GM11168 (cell line): ENCODE results near the gene EVA1C.
"Not testable (repeated sequence)": the region's sequence is repeated elsewhere in the genome, so short reads cannot be mapped to it uniquely, and the experiment has no call there.

Source experiments
- in situ Hi-C: fragments of 300-500 bp; cut with MboI; formaldehyde crosslinking; loops from one replicate; pipeline ENCODE4 v1.12.0; 2022; ENCODE audit warnings: low sequenced_read_pairs; ENCODE audit not compliant: unreplicated experiment

Gene EVA1C

DNA sequence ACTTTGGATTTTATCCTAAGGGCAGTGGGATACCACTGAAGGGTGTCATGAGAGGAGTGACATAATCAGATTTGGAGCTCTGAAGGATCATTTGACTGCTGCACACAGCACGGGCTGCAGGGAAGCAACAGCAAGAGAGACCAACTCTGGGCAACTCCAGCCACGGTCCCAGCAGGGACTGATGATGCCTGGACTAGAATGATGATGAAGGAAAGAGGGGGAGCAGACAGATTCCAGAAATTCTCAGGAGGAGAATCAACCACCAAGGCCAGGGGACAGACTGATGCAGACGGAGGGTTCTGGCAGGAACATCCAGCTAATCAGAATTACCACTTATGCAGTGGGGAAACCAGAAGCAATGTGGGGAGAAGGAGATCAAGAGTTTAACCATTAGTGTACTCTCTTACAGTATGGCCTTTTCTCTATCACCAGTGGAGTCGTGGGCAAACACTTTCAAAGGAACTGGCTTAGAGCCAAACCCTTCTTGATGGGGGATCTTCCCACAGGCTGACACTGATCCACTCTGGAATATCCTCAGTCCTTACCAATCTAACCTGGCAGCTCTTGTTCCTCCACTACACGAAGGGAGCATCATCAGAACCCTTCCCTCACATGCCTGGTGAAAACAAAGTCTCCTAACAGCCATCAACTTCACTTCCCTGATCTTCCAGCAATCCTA is 23.0 kb upstream of the EVA1C start:
- in situ Hi-C loops: no loop called here

DNA sequence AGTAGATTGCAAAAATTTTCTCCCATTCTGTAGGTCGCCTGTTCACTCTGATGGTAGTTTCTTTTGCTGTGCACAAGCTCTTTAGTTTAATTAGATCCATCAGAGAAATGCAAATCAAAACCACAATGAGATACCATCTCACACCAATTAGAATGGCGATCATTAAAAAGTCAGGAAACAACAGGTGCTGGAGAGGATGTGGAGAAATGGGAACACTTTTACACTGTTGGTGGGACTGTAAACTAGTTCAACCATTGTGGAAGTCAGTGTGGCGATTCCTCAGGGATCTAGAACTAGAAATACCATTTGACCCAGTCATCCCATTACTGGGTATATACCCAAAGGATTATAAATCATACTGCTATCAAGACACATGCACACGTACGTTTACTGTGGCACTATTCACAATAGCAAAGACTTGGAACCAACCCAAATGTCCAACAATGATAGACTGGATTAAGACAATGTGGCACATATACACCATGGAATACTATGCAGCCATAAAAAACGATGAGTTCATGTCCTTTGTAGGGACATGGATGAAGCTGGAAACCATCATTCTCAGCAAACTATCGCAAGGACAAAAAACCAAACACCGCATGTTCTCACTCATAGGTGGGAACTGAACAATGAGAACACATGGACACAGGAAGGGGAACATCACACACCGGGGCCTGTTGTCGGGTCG is 21.8 kb upstream of the EVA1C start:
- in situ Hi-C loops: not testable (repeated sequence)

DNA sequence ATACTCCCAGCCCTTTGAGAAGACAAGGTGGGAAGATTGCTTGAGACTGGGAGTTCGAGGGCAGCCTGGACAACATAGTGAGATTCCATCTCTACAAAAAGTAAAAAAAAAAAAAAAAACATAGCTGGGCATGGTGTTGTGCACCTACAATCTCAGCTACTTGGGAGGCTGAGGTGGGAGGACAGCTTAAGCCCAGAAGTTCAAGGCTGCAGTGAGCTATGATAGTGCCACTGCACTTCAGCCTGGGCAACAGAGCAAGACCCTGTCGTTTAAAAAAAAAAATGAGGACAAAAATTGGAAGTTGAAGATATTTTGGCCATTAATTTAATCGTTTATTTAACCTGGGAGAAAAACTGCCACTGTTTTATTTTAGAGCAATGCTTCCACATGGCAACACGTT is 20.8 kb upstream of the EVA1C start:
- in situ Hi-C loops: no loop called here

DNA sequence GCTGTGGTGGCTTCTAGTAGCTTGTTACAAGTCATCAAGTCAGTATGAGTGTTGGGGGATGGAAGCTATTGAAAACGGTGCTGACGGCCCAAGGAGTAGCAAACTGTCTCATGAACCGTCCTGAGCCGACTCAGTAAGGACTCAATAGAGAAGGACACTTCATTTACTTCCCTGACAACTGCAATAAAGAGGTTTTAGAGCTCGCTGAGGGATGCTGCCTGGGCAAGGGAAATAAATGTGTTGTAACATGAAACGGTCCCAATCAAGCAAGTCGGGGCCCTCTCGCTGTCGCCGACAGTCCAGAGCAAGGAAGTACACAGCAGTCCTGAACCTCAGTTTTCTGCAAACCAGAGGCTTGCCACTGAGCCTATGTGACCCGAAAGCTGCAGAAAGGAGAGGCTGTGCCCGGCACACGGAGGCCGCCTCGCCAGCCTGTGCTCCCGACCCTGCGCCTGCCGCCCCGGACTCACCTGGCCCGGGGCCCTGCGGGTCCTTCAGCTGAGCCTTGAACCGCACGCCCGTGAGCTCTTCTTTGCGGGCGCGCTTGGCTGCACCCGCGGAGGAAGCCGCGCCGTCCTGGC is 20.1 kb upstream of the EVA1C start:
- in situ Hi-C loops: no loop called here

DNA sequence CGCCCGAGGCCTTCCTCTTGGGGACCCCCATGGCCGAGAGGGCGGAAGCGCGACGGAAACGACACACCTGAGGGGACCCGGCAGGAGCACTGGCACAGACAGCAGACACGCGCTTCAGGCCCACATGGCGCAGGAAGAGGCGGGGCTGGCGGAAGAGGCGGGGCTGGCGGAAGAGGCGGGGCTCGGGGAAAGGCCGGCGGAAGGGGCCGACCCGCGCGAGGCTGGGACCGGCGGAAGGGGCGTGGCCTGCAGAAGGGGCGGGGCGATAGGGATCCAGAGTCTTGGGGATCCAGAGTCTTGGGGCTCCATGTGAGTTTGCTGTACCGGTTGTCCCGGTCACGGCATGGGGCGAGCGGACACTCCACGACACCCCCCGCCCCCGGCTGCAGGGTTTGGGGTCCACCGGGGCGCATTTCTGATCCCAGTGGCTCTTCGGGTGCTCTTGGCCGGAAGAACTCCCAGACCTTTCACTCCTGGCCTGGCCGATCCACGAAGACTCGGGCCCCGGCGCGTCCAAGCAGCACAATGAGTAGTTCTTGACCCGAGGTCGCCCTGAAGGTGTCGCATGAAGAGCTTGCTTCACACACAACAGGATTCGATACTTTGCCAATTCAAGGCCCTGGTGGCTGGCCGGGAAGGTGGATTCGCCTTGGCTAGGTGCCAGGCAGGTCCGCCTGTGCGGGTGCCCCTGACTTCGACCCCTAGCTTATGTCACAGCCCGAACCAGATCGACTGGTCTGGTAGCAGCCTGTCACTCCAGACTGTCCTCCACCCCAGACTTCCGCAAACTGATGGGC is 19.4 kb upstream of the EVA1C start, which contains the start of gene URB1:
Gene URB1, minus strand, starts transcription at position 133 of the 797 bp plus-strand sequence. Its CDS starts 102 bp downstream, at position 31.
- in situ Hi-C loops: no loop called here

DNA sequence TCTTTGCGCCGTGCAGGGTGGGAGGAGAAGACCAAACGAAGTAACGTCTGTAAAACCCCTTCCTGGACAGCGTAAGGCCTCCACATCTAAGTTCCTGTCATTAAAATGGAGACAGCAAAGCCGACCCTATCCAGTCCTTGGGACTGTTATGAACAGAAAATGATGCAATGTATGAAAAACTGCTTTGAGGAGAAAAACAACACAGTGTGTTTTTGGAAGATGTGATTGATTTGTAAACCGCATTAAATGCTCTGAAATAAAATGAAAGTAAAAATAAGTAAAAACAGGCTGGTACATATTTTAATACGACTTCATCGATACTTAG is 18.9 kb upstream of the EVA1C start:
- in situ Hi-C loops: no loop called here

DNA sequence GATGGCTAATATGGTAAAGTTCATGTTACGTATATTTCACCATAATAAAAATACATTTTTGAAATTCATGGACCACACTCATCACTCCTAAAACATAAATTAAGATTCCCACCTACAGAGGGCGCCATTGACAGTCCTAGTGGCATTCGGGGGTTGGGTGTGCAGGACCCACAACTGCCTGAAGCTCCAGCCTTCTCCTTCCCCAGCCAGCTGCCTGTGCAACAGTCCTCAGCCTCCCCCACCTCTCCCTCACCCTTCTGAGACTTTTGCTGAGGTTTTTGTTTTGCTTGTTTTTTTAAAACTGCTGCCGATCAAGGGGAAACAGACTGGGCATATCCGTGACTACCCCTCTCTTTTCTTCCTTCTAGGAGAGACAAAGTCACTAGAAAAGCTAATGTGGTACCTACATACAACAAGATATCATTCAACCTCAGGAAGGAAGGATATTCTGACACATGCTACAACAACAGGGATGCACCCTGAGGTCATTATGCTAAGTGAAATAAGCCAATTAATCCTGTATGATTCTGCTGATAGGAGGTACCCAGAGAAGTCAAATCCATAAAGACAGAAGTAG is 9.2 kb upstream of the EVA1C start:
- in situ Hi-C loops: no loop called here

DNA sequence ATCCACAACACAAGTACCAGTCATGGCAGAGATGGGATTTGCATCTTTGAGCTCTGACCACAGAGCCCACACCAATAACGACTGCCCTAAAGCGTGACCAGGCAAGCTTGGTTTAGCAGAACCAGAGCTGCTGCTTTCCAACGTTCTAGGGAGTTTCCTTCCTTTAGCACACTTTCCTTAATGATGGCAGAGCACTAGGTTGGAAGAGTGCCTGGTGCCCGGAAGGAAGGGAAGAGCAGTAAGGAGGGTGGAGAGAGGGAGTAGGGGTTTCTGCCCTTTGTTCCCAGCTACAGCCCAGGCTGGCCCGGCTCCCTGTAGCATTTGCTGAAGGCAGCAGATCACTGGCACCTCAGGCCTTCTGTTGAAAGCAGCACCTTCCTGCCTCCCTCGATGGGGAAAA is 6.1 kb upstream of the EVA1C start:
- in situ Hi-C loops: loop anchor here (5.0 kb wide), 1 partner anchor 191 kb away; no protein-coding TSS in a partner anchor

DNA sequence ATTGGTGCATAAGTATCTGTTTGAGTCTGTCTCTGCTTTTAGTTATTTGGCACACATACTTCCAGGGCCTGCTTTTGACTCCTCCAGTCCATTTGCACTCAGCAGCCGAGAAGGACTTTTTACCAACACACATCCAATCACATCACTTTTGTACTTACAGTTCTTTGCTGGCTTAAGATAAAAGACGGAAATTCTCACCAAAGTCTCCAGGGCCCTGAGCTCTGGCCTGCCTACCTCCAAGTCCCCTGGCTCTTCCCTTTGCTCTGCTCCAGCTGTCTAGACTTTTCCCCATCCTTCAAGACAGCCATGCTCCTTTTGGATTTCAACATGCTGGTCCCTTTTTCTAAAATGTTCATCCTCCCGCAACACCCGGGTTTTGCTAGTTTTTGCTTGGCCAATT is 2.2 kb upstream of the EVA1C start:
- in situ Hi-C loops: no loop called here

DNA sequence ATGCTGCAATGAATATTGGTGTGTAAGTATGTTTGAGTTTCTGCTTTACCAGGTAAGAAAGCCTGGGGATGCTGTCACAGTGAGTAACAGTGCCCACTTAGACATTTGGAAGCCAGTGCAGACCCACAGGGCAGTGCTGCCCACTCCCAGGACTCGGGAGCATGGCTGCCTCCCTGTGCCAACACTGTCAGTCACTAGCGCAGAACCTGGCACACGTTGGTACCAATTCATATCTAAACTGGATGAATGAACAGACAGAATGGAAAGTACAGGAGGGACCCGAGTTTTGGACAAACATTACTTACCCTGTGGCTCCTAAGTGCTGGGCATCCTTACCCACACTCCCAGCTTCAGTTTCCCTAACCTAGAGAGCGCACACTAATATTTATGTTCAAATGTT is 1.6 kb upstream of the EVA1C start:
- in situ Hi-C loops: no loop called here

DNA sequence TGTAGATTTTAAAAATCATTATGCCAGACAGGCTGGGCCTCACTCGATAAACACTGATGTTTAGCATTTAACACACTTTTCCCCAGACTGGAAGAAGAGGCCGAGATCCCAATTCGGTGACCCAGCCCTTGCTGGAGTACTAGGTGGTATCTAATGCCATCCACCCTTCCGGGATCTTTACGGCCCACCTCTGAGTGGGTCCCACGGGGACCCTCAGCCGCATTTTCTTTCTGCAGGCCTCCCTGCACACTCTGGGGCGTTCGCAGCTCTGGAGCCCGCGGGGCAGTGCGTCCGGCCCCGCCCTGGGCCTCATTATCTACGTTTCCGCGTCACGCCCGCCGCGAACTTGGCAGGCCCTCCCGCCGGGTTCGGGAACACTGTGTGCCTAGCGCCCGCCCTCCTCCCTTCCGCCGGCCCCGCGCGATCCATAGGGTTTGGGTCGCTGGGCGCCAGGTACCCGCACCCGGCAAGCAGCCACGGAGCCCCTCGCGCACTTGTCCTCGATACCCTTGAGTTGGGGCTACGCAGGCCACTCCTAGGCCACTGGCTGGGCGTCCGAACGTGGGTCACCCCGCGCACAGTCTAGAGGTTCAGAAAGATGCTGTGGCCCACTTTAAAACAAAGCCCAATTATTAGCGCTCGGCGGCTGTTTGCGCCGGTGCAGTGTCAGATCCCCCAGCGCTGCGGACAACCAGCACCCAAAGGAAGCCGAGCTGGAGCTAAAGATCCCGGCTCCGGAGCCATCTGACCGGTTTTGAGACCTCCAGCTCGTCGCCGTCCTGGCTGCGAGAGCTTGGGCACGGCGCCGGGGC is 950 bp upstream of the EVA1C start:
- in situ Hi-C loops: no loop called here

DNA sequence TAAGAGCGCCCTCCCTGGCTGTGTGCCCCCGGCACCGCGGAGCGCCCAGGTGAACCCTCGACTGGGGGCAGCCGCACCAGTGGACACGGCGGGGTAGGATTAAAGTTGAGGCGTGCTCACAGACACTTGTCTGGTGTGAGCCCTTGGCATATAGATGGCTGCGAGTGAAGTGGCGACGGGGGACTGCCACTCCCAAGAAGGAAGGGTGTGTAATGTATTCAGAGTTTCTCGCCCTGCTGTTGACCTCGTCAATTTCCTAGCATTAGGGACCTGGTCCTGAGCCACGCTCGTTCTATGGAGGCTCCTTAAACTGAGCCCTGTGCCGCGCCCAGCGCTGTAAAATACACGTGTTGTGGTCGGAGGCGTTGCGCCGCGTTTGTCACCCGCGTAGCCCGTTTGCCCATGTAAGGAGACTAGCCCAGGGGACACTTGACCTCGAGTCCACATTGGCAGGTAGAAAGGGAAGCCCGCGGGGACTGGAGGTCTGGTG is 554 bp downstream of the EVA1C start:
- in situ Hi-C loops: no loop called here

DNA sequence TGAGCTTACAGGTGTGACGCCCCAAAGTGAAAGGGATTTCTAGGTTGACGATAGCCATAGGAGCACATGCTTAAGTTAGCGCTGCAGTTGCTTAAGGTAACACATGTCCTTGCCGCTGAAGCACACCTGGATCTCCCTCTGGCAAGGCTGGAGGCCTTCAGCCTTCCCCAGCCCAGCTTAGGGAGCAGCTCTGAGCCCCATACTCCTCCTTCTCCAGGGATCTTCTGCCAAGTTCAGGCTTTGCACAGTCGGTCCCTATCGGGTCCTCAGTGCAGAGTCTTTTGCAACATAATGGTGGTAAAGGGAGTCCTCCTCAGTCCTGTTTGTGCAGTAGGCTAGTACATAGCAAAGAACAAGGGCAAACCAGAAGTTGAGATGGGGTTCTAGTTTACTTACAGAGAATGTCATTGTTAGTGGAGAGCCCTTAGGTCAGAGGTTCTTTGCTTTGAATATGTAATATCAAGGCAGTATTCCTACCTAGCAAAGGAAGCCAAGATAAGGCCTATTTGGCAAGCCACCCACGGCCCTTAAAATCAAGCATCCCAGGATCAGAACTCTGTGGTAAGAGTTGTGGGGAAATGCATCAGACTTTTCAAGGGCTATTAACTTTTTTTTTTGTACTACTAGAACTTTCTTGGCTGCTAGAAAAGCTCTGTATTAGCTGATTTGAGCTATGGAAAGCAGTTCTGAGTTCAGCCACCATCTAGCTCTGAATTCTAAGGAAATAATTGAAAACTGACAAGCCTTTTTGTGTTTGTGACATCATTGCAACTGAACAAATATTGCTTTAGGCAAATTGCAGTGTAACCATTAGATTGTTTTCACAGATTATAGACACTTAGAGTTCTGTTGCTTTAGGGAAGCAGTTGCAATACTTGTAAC is 1.4 kb downstream of the EVA1C start:
- in situ Hi-C loops: no loop called here

DNA sequence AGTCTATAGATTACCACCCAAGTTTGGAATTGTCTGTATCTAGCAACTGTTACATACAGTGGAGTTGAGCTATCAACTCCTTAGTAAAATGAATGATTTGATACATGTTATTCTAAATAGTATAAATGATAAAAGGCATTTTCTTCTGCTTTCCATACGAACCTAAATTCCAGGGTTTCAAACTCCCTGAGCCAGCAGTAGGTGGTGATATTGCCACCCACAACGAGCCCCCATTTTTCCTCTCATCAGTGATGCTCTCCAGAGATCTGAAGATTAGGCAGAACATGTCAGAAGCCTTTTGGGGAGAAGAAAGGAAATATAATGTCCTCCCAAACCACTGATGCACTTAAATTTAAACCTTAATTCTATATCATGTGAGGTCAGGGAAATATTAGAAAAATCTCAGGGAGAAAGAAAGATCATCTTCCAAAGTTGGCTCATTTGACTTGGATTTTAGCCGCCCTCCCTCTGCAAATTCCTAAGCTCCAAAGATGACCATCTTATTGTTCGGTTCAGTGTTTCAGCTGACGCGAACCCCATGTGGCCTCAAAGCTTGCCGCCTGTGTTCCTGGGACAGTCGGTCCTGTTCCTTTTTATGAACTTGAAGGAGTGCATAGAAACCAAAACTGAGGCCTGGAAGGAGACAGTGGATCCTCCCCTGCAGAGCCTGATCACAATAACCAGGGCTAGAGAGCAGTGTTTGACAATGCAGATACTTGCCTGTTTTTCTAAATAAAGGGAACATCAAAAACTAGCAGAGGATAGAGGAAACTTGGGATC is 2.3 kb downstream of the EVA1C start:
- in situ Hi-C loops: no loop called here

DNA sequence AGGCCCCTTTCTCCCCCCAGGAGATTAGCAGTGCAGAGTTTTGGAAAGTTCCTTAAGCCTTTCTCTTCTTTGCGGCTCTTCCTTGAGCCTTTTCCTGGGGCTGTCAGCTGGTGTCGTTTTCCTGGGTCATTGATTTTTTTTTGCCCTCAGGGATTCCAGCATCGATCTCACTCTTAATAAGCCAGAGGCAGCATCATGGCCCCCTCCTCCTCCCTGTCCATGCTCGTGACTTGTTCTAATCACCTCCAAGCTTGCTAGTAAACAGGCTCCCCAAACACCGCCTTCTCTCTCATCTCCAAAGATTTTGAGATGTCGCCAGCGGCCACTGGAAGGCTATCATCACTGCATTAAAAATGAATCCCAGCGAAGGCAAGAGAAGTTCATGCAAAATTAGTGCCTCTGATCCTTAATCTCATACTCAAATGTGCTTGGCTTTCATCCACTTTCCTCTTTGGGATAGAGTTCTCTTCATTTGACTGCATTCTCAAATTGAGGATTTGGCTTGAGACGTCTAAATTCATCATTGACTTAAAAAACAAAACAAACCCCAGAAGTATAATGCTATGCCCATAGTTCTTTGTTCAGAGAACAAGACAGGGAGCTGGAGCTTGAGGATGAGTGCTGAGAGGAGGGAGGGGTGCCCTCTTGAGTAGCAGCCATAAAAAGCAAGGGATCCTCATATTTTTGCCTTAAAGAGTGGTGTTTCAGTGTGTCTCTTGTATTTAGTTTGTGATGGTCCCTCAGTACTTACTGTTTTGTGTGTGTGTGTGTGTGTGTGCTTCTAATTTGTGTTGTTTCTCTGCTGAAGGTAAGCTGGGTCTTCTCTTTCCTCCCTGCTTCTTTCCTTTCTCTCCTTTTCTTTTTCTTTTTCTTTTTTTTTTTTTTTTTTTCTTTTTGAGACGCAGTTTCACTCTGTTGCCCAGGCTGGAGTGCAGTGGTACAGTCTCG is 3.2 kb downstream of the EVA1C start:
- in situ Hi-C loops: no loop called here

DNA sequence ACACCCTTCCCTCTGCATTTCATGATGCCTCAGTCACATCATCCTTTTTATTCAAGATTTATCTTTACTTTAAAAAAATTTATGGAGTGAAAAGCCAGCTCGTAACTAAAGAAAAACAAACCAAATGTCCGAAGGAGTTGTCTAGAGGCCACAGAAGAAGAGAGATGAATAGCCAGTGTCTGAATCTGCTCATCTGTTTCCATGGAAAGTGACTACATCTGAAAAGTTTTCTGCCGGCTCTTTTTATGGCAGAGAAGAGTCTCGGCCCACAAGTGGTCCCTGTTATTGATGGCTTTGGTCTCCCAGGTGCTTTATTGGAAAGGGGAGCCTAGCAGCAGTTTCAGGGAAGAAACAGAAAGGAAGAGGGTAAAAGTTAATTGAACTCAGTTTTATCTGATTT is 5.6 kb downstream of the EVA1C start:
- in situ Hi-C loops: no loop called here

DNA sequence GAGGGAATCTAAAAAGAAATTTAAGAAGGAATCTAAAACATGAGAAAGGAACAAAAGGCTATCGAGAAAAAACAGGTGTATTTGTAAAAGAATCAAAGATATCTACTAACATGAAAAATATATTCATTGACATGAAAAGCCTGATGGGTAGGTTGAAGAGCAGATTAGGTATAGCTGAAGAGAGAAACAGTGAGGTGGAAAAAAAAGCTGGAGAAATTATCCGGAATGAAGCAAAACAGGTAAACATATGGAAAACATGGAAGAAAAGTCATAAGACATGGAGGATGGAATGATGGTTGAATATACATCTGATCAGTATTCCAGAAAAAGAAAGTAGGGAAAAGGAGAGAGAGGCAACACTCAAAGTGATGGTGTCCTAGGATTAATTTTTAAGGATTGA is 9.6 kb downstream of the EVA1C start:
- in situ Hi-C loops: no loop called here
